HG02588 (cell line): ENCODE data around the gene ZWILCH.
"Not testable (repeated sequence)": the region's sequence is repeated elsewhere in the genome, so short reads cannot be mapped to it uniquely, and the experiment has no call there.

Experiments
- ATAC-seq: cut with Tn5 transposase; IDR thresholded peaks from one replicate; pipeline ENCODE4 v1.9.1; 2021; ENCODE audit warnings: mild to moderate bottlenecking, moderate library complexity; ENCODE audit not compliant: unreplicated experiment

Gene ZWILCH

GRCh38 chr15:66504563-66505429 lies at the start of gene ZWILCH, which contains the start of gene RPL4:
ZWILCH (plus strand) TSS chr15:66505326; CDS start chr15:66505339, 13 bp downstream.
RPL4 (minus strand) TSS chr15:66504855; CDS start chr15:66504790, 65 bp downstream.
- ATAC-seq: peak; percentile 68

- no peak for ATAC-seq
Measured at GRCh38 chr15:66456211-66456610, 48.9 kb upstream of the ZWILCH start.

- no peak for ATAC-seq
Measured at GRCh38 chr15:66459818-66460615, 45.1 kb upstream of the ZWILCH start.

- ATAC-seq: not testable (repeated sequence)
Measured at GRCh38 chr15:66461294-66461693, 43.8 kb upstream of the ZWILCH start.

- no peak for ATAC-seq
Measured at GRCh38 chr15:66461917-66462316, 43.2 kb upstream of the ZWILCH start.

GRCh38 chr15:66462627-66463026 lies 42.5 kb upstream of the ZWILCH start:
- ATAC-seq: no peak

- ATAC-seq: not testable (repeated sequence)
Measured at GRCh38 chr15:66465294-66465693, 39.8 kb upstream of the ZWILCH start.

GRCh38 chr15:66467162-66468040 lies 37.7 kb upstream of the ZWILCH start:
- ATAC-seq: not testable (repeated sequence)

- not testable (repeated sequence) for ATAC-seq
Measured at GRCh38 chr15:66470825-66471224, 34.3 kb upstream of the ZWILCH start.

- peak; percentile 75 for ATAC-seq
Measured at GRCh38 chr15:66472176-66472999, 32.7 kb upstream of the ZWILCH start.

GRCh38 chr15:66474135-66474534 lies 31.0 kb upstream of the ZWILCH start:
- no peak for ATAC-seq

- no peak for ATAC-seq
Measured at GRCh38 chr15:66474963-66475362, 30.2 kb upstream of the ZWILCH start.

GRCh38 chr15:66476535-66476934 lies 28.6 kb upstream of the ZWILCH start:
- no peak for ATAC-seq

- no peak for ATAC-seq
Measured at GRCh38 chr15:66477011-66477410, 28.1 kb upstream of the ZWILCH start.

- no peak for ATAC-seq
Measured at GRCh38 chr15:66480267-66480666, 24.9 kb upstream of the ZWILCH start.

- no peak for ATAC-seq
Measured at GRCh38 chr15:66481107-66481856, 23.8 kb upstream of the ZWILCH start.

- no peak for ATAC-seq
Measured at GRCh38 chr15:66482539-66482938, 22.6 kb upstream of the ZWILCH start.

GRCh38 chr15:66483131-66483566 lies 22.0 kb upstream of the ZWILCH start:
- ATAC-seq: no peak

- ATAC-seq: no peak
Measured at GRCh38 chr15:66484539-66485112, 20.5 kb upstream of the ZWILCH start.
